ENCODE results near the gene ADGRF1. TPM values are rescaled to one million over a fixed set of nuclear protein-coding genes. Genes with fewer than 3 reads are reported as not detected.

The ADGRF1 gene
- total RNA-seq, 2 experiments from 2014 or later = not detected

DNA sequence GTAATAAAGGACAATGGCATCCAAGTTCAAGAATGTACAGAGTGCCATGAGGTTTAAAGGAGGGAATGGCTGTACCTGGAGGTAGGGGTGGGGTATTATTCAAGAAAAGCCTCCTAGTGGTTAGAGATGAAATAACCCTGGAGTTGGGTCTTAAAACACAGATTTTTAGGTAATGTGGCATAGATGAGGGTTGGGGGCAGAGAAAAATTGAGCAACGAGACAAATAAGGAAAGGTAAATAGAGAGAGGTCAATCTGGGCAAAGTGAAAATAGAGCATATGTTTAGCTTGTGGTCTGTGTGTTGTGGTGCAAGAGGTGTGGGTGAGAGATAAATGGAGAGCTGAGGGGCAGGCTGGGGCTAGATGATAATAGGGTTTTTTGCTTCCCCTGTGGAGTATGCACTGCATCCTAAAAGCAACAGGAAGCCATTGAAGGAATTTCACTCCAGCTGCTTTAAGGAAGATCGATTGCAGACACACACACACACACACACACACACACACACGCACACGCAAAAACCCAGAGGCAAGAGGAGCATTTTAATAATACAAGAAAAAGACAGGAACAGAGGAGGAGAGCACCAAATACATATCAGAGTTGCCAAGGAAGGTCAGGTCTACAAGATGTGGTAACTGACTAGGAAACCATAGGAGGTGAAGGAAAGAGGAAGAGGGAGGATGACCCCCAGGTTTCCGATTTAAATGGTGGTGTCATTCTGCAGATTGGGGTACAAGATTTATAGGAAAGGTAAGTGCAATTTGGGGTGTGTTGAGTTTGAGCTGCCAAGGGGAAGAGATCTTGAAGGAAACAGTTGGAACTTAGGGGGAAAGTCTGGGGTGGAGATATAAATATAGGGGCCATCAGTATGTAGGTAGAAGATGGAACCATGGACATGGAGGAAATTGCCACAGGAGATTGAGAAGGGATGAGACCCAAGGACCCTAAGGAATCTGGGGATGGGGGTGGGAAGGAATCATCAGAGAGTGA is 31.3 kb upstream of the ADGRF1 start:
- CTCF ChIA-PET = no interaction called here
- no peak overlapping the region for H3K27ac Mint-ChIP-seq
- no peaks in the 10 kb centered on the region for H3K4me1 Mint-ChIP-seq
- peaks cover 23% of the 10 kb centered on the region for H3K27me3 Mint-ChIP-seq
- no peak overlapping the region for H3K4me3 Mint-ChIP-seq
- H3K9me3 Mint-ChIP-seq = no peaks in the 10 kb centered on the region
- POLR2A ChIA-PET = no interaction called here
- DNase-seq = no peak
- no peaks in the 10 kb centered on the region for H3K36me3 Mint-ChIP-seq (ENCODE audit: low read depth)

DNA sequence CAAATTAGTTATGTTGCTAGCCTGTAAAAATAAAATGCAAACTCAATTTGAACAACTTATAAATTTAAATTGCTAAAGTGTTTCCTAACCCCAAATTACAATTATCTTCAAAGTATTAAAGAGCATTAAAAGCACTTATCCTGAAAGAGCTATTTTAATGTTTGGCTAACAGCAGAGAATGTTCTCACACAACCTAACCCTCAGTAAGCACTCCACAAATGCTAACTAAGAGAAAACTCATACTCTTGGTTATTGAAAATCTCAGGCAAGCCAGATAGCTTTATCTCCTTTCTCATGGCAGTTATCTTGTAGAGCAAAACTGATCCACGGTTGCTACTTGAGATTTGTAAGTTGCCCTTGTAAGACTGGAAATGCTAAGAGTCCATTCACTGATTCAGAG is 30.5 kb upstream of the ADGRF1 start:
- Mint-ChIP-seq H3K36me3 (ENCODE audit: low read depth) (no peaks in the 10 kb centered on the region), H3K4me3 (no peak overlapping the region), H3K9me3 (no peaks in the 10 kb centered on the region), H3K4me1 (no peaks in the 10 kb centered on the region), H3K27ac (no peak overlapping the region), H3K27me3 (peaks cover 18% of the 10 kb centered on the region)
- ChIA-PET POLR2A (no interaction called here), CTCF (no interaction called here)
- DNase-seq = no peak

DNA sequence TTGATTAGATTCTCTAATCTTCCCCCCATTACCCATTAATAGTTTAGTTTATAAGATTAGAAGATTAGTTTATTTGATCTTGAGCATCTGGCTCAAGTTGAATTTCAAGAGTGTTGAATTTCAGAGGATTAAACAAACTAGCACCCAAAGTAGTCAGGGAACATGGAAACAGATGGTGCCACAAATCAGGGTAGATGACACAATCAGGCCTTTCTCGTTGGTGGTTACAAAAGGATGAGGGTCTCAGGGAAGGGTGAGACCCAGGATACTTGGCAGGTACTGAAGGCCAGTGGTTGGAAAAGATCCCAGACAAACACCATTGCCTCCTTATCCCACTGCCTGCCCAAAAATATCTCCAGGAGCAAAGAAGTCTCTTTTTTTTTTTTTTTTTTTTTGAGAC is 29.5 kb upstream of the ADGRF1 start:
- CTCF ChIA-PET = no interaction called here
- Mint-ChIP-seq H3K4me3 (no peak overlapping the region), H3K27ac (no peak overlapping the region), H3K4me1 (no peaks in the 10 kb centered on the region), H3K27me3 (peaks cover 15% of the 10 kb centered on the region), H3K36me3 (ENCODE audit: low read depth) (no peaks in the 10 kb centered on the region), H3K9me3 (no peaks in the 10 kb centered on the region)
- POLR2A ChIA-PET = no interaction called here
- DNase-seq = no peak

DNA sequence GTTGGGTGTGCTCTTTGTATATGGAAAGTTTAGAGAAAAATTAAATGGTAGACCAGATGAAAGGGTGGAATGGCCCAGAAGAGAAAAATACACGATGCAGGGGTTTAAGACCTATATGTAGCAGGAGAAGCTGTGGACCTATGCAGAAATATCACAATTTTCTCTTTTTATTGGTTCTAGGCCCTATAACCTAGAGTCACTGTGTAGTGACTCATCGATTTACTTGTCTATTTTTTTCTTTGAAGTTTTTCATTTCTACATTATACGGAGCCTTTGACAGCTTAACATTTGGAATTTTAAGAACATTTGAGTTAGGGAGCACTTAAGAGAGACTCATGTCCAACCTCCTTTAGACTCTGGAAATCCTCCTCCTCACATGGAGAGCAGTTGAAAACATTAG is 28.3 kb upstream of the ADGRF1 start:
- H3K4me3 Mint-ChIP-seq = no peak overlapping the region
- POLR2A ChIA-PET = no interaction called here
- CTCF ChIA-PET = no interaction called here
- no peak overlapping the region for H3K27ac Mint-ChIP-seq
- no peaks in the 10 kb centered on the region for H3K9me3 Mint-ChIP-seq
- H3K27me3 Mint-ChIP-seq = peaks cover 8% of the 10 kb centered on the region
- H3K4me1 Mint-ChIP-seq = no peaks in the 10 kb centered on the region
- no peak for DNase-seq
- no peaks in the 10 kb centered on the region for H3K36me3 Mint-ChIP-seq (ENCODE audit: low read depth)

DNA sequence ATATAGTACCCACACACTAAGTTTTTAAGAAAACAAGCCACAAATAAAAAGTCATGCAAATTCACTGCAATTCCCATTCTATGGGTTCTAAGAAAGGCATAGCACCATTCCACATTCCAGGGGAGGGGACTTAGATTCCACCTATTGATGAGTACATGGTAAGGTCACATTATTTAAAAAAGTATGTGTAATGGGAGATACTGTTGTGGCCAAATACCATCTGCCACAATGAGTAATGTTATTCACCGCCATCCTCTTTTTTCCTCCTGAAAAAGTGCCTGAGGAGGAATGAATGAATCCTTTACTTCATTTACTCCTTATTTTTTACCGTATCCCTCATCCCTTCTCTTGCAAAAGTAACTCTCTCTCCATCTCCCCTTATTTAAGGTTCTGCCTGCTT is 27.0 kb upstream of the ADGRF1 start:
- H3K4me1 Mint-ChIP-seq = no peaks in the 10 kb centered on the region
- CTCF ChIA-PET = no interaction called here
- H3K27me3 Mint-ChIP-seq = peaks cover 8% of the 10 kb centered on the region
- no peak for DNase-seq
- no peaks in the 10 kb centered on the region for H3K36me3 Mint-ChIP-seq (ENCODE audit: low read depth)
- no peaks in the 10 kb centered on the region for H3K9me3 Mint-ChIP-seq
- POLR2A ChIA-PET = no interaction called here
- no peak overlapping the region for H3K4me3 Mint-ChIP-seq
- H3K27ac Mint-ChIP-seq = no peak overlapping the region

DNA sequence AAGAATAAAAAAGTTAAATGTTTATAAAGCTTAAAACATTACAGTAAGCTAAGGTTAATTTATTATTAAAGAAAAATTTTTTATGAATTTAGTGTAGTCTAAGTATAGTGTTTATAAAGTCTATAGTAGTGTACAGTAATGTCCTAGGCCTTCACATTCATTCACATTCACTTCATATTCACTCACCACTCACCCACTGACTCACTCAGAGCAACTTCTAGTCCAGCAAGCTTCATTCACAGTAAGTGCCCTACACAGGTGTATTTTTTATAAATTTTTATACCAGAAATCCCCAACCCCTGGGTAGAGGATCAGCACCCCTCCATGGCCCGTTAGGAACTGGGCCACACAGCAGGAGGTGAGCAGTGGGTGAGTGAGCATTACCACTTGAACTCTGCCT is 24.3 kb upstream of the ADGRF1 start:
- Mint-ChIP-seq H3K27ac (no peak overlapping the region), H3K4me3 (no peak overlapping the region), H3K27me3 (peaks cover 8% of the 10 kb centered on the region), H3K36me3 (ENCODE audit: low read depth) (no peaks in the 10 kb centered on the region), H3K4me1 (no peaks in the 10 kb centered on the region), H3K9me3 (no peaks in the 10 kb centered on the region)
- CTCF ChIA-PET = no interaction called here
- POLR2A ChIA-PET = no interaction called here
- no peak for DNase-seq

DNA sequence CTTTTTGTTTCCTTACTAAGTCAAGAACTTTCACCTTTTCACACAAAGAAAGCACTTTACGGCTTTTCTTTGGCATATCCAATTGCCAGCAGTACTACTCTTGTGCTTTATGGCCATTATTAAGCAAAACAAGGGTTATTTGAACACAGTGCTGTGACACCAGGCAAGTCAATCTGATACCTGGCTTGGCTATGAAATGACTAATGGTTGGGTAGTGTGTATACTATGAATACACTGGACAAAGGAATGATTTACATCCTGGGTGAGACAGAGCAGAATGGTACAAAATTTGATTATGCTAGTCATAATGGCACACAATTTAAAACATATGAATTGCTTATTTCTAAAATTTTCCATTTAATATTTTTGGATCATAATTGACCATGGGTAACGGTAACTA is 22.1 kb upstream of the ADGRF1 start:
- no peak for DNase-seq
- no peaks in the 10 kb centered on the region for H3K4me1 Mint-ChIP-seq

DNA sequence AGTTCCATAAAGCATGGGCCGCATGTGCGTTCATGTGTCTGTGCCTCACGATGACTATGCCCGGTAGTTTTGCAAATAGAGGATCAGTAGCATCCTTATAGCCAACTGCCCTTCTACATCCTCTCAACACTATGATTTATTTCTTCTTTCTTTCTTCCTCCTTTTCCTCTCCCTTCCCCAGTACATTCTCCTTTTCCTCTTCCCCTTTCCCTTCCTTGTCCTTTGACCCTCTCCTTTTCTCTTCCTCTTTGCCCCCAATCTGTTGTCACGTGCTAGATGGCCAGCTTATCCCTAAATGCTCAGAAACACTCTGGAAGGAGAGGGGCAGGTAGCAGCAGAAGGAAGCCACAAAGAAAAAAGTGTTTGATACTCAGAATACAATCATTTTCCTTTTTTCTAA is 20.2 kb upstream of the ADGRF1 start:
- H3K27me3 Mint-ChIP-seq = peaks cover 4% of the 10 kb centered on the region

More for the DNA sequence above, 22.1 kb upstream of the ADGRF1 start:
- POLR2A ChIA-PET = no interaction called here
- H3K36me3 Mint-ChIP-seq (ENCODE audit: low read depth) = no peaks in the 10 kb centered on the region
- CTCF ChIA-PET = no interaction called here
- H3K4me3 Mint-ChIP-seq = no peak overlapping the region
- H3K9me3 Mint-ChIP-seq = no peaks in the 10 kb centered on the region
- no peak overlapping the region for H3K27ac Mint-ChIP-seq
- H3K27me3 Mint-ChIP-seq = peaks cover 6% of the 10 kb centered on the region

DNA sequence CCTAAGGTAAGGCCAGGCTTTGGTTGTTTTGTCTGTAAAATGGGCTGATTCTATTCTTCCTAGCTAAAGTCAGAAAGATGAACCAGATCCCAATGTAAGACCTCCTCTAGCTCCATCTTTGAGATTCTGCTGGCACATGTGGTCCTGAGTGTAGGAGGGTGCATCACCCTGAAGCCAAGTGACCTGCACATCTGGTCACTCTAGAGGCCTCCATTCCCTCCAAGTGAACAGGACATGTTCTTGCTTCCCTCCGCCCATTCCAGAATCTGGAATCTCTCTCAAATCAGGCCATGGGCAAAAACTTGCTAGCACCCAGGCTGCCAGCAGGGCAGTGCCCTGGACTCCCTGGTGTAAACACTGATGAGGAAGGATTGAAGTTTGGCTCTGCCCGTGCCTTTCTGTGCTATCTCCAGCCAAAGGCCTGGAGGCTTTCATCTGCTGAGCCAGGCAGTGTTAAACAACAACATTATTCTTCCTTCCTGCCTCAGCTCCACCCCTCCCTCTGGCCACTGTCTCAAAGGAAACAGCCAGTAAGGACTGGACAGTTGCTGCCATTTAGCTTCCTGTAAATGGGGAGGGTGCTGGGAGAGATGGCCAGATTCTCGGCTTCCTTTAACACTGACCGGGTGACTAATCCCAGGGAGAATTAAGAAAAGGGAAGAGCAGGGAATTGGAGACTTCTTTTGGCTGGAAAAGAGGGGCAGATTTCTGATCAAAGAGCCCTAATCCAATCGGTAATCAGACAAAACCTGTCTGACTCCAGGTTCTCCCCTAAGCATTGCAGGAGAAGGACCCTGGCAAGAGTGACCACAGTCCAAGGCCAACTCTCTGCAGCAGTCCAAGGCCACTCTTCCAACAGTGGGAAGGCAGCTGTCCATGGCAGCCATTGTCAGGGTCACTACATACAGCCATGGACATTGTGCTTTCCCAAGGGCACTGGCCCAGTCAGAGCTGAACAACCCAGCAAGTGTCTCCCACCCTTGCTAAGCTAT is 19.5 kb upstream of the ADGRF1 start:
- ChIA-PET POLR2A (no interaction called here), CTCF (no interaction called here)
- DNase-seq = no peak
- H3K27ac Mint-ChIP-seq = no peak overlapping the region
- no peak overlapping the region for H3K4me3 Mint-ChIP-seq
- H3K4me1 Mint-ChIP-seq = no peaks in the 10 kb centered on the region
- H3K27me3 Mint-ChIP-seq = peaks cover 4% of the 10 kb centered on the region
- no peaks in the 10 kb centered on the region for H3K9me3 Mint-ChIP-seq
- H3K36me3 Mint-ChIP-seq (ENCODE audit: low read depth) = no peaks in the 10 kb centered on the region

More for the DNA sequence above, 20.2 kb upstream of the ADGRF1 start:
- H3K9me3 Mint-ChIP-seq = no peaks in the 10 kb centered on the region
- no peak overlapping the region for H3K4me3 Mint-ChIP-seq
- no peak for DNase-seq
- H3K36me3 Mint-ChIP-seq (ENCODE audit: low read depth) = no peaks in the 10 kb centered on the region
- H3K27ac Mint-ChIP-seq = no peak overlapping the region
- H3K4me1 Mint-ChIP-seq = no peaks in the 10 kb centered on the region
- ChIA-PET POLR2A (no interaction called here), CTCF (no interaction called here)

DNA sequence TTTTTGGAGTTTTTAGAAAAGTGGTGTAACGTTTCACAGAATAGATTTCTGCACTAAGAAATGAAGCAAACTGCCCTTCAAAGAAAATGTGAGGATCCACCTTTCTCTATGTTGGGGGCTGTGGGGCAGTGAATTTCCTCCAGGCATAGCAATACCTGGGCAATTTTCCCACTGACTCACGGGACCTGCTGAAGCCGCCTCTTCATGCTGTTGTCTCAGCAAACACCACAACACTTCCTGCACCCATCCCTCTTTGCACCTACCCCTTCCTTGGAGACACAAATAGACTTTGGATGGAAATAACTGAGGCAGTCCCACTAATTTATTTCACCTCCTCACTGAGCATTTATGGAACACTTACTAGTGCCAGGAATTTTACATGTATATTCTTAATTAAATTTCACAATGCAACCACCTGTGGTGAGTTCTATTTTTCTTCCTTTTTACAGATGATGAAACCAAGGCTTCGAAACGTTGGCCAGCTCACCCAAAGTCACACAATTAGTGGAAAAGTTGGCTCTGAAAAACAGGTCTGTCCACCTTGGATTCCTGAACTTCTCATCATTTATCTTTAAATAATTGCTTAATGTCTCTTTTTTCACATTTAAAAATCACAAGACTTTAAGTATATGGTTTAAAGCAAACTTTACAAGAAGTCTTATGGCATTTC is 17.2 kb upstream of the ADGRF1 start:
- ChIA-PET CTCF (no interaction called here), POLR2A (no interaction called here)
- H3K4me3 Mint-ChIP-seq = no peak overlapping the region
- no peaks in the 10 kb centered on the region for H3K4me1 Mint-ChIP-seq
- H3K36me3 Mint-ChIP-seq (ENCODE audit: low read depth) = no peaks in the 10 kb centered on the region
- no peaks in the 10 kb centered on the region for H3K27me3 Mint-ChIP-seq
- no peak for DNase-seq
- H3K9me3 Mint-ChIP-seq = peaks cover 3% of the 10 kb centered on the region
- H3K27ac Mint-ChIP-seq = no peak overlapping the region

DNA sequence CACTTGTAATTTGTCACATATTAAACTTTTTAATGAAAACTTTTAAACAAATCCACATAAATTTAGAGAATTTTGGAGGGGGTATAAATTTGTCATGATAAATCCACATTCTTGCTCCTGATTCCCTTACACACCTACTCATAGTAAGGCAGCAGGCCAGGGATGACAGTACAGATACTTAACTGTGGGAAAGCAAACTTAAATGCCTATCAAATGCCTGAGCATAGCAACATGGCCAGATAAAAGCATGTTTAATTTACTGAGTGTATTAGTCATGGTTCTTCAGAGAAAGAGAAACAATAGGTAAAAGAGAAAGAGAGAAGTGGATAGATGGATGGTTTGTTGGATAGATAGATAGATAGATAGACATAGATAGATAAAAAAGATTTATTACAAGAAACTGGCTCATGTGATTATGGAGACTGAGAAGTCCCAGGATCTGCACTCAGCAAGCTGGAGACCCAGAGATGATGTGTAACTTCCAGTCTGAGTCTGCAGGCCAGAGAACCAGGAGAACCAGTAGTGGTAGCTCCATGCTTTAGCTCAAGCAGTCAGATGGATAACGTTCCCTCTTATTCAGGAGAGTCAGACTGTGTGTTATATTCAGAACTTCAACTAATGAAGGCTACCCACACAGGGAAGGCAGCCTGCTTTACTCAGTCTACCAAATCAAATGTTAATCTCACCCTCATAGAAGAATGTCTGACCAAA is 15.9 kb upstream of the ADGRF1 start:
- H3K27me3 Mint-ChIP-seq = no peaks in the 10 kb centered on the region
- H3K36me3 Mint-ChIP-seq (ENCODE audit: low read depth) = no peaks in the 10 kb centered on the region
- POLR2A ChIA-PET = no interaction called here
- CTCF ChIA-PET = no interaction called here
- no peak overlapping the region for H3K27ac Mint-ChIP-seq
- H3K9me3 Mint-ChIP-seq = peaks cover 3% of the 10 kb centered on the region
- DNase-seq = no peak
- no peak overlapping the region for H3K4me3 Mint-ChIP-seq
- H3K4me1 Mint-ChIP-seq = no peaks in the 10 kb centered on the region

DNA sequence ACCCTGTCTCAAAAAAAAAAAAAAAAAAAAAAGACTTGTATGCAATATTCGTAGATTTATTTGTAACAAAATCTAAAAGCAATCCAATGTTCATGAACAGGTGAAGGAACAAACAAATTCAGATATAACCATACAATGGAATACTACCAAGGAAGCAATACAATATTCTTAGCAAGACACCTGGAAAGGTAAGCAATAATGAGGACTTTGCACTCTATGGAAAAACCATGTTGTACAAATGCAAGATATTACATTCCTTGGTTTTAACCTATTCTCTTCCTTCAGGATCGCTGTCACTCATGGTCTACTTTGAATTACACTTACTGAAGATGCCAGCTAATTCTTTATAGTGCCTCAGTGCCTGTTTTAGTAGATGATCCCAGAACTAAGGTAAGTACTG is 14.7 kb upstream of the ADGRF1 start:
- H3K27me3 Mint-ChIP-seq = no peaks in the 10 kb centered on the region
- POLR2A ChIA-PET = no interaction called here
- H3K4me1 Mint-ChIP-seq = no peaks in the 10 kb centered on the region
- no peak overlapping the region for H3K27ac Mint-ChIP-seq
- no peaks in the 10 kb centered on the region for H3K36me3 Mint-ChIP-seq (ENCODE audit: low read depth)
- DNase-seq = no peak
- H3K4me3 Mint-ChIP-seq = no peak overlapping the region
- H3K9me3 Mint-ChIP-seq = peaks cover 3% of the 10 kb centered on the region
- CTCF ChIA-PET = interaction anchor here (0.7 kb wide), 1 partner anchor 186 kb away, joined by 3 read pairs; no protein-coding TSS in a partner anchor
